SU-DHL-6 (cell line): ENCODE measurements around the gene YTHDF1.

Source experiments
- H2AFZ ChIP-seq: fragments of 200-600 bp; sonication (generic); 2 replicates; pipeline ENCODE4 v1.6.1; 2014; ENCODE audit warnings: low read depth, mild to moderate bottlenecking, moderate library complexity, mixed read lengths, antibody characterized with exemption, low read length; ENCODE audit not compliant: severe bottlenecking
- H3F3A ChIP-seq: fragments of 200-600 bp; shearing (Covaris generic); 2 replicates; pipeline ENCODE4 v1.6.0; 2016; ENCODE audit warnings: antibody characterized with exemption, mild to moderate bottlenecking; ENCODE audit not compliant: insufficient read depth
- H3K27ac ChIP-seq: fragments of 200-600 bp; sonication (generic); 2 replicates; pipeline ENCODE4 v1.5.1; 2016; ENCODE audit warnings: low read depth, mild to moderate bottlenecking, low read length, moderate library complexity, mixed read lengths
- H3K27me3 ChIP-seq: fragments of 200-600 bp; sonication (generic), shearing (Covaris generic); 2 replicates; pipeline ENCODE4 v1.6.0; 2014; ENCODE audit warnings: mild to moderate bottlenecking, low read length
- H3K36me3 ChIP-seq: fragments of 200-600 bp; sonication (generic); 2 replicates; pipeline ENCODE4 v1.6.1; 2014; ENCODE audit warnings: mild to moderate bottlenecking, low read length, mixed read lengths
- H3K4me2 ChIP-seq: fragments of 300-600, 200-600 bp; shearing (Covaris generic), sonication (generic); 2 replicates; pipeline ENCODE4 v1.6.0; 2014; ENCODE audit warnings: low read length, low read depth, mild to moderate bottlenecking; ENCODE audit not compliant: poor library complexity, severe bottlenecking
- H3K4me3 ChIP-seq: fragments of 200-600 bp; sonication (generic); 2 replicates; pipeline ENCODE4 v1.5.1; 2014; ENCODE audit warnings: antibody characterized with exemption, low read length, mild to moderate bottlenecking, mixed read lengths; ENCODE audit not compliant: insufficient read depth, poor library complexity, severe bottlenecking
- H3K79me2 ChIP-seq: fragments of 200-600 bp; sonication (generic); 2 replicates; pipeline ENCODE4 v1.6.1; 2014; ENCODE audit warnings: mild to moderate bottlenecking, low read length, moderate library complexity; ENCODE audit not compliant: insufficient read depth
- H3K9ac ChIP-seq: fragments of 200-600 bp; sonication (generic); 2 replicates; pipeline ENCODE4 v1.7.0; 2014; ENCODE audit warnings: mild to moderate bottlenecking, low read length
- H3K9me2 ChIP-seq: fragments of 200-600 bp; sonication (generic); replicated peaks from 2 replicates; pipeline ENCODE4 v1.6.1; 2014; ENCODE audit warnings: low read length; ENCODE audit not compliant: insufficient read depth
- H3K9me3 ChIP-seq: fragments of 200-600 bp; sonication (generic); 2 replicates; pipeline ENCODE4 v1.6.1; 2014; ENCODE audit warnings: low read length, mixed read lengths; ENCODE audit not compliant: insufficient read depth
- H4K20me1 ChIP-seq: fragments of 200-600 bp; sonication (generic); 2 replicates; pipeline ENCODE4 v1.6.1; 2014; ENCODE audit warnings: low read depth, mild to moderate bottlenecking, antibody characterized with exemption, low read length, moderate library complexity, mixed read lengths
- CTCF ChIP-seq: fragments of 200-600 bp; sonication (generic); IDR thresholded peaks from one replicate; pipeline ENCODE4 v1.5.1; 2017; ENCODE audit warnings: antibody characterized with exemption, mild to moderate bottlenecking, low read length, moderate library complexity; ENCODE audit not compliant: insufficient read depth, poor library complexity, severe bottlenecking
- EZH2phosphoT487 ChIP-seq: fragments of 200-600 bp; sonication (generic), shearing (Covaris generic); conservative IDR thresholded peaks from 2 replicates; pipeline ENCODE4 v1.6.1; 2018; ENCODE audit warnings: mild to moderate bottlenecking, antibody characterized with exemption, low read length, moderate library complexity, mixed read lengths

Gene YTHDF1

GRCh38 chr20:63228806-63229205 is 12.9 kb upstream of the YTHDF1 start:
- no peak overlapping the region for H3K9ac ChIP-seq
- H3K27ac ChIP-seq = no peak overlapping the region
- H3K27me3 ChIP-seq = no peaks in the 10 kb centered on the region
- no peaks in the 10 kb centered on the region for H4K20me1 ChIP-seq
- no peaks in the 10 kb centered on the region for H3K36me3 ChIP-seq
- no peak overlapping the region for H3K4me3 ChIP-seq
- H3F3A ChIP-seq = no peaks in the 10 kb centered on the region
- no peaks in the 10 kb centered on the region for H3K9me3 ChIP-seq
- no peaks in the 10 kb centered on the region for H3K9me2 ChIP-seq
- H2AFZ ChIP-seq = no peak overlapping the region
- no peaks in the 10 kb centered on the region for H3K79me2 ChIP-seq
- TF ChIP-seq CTCF = no peak
- TF ChIP-seq EZH2phosphoT487 = no peak
- H3K4me2 ChIP-seq = no peak overlapping the region

GRCh38 chr20:63227260-63227659 is 11.3 kb upstream of the YTHDF1 start:
- Histone ChIP-seq H3K4me2 (no peak overlapping the region), H3K27me3 (no peaks in the 10 kb centered on the region), H3K79me2 (no peaks in the 10 kb centered on the region), H3F3A (no peaks in the 10 kb centered on the region), H2AFZ (no peak overlapping the region), H3K27ac (no peak overlapping the region), H4K20me1 (no peaks in the 10 kb centered on the region), H3K9ac (no peak overlapping the region), H3K36me3 (no peaks in the 10 kb centered on the region), H3K9me3 (no peaks in the 10 kb centered on the region), H3K9me2 (no peaks in the 10 kb centered on the region), H3K4me3 (no peak overlapping the region)
- TF ChIP-seq EZH2phosphoT487 = no peak

GRCh38 chr20:63226042-63226943 is 10.4 kb upstream of the YTHDF1 start:
- Histone ChIP-seq H3K4me3 (no peak overlapping the region), H3K9me2 (no peaks in the 10 kb centered on the region), H2AFZ (no peak overlapping the region), H3K27me3 (no peaks in the 10 kb centered on the region), H4K20me1 (no peaks in the 10 kb centered on the region), H3K9ac (no peak overlapping the region), H3K36me3 (no peaks in the 10 kb centered on the region), H3K79me2 (no peaks in the 10 kb centered on the region), H3F3A (no peaks in the 10 kb centered on the region), H3K4me2 (no peak overlapping the region), H3K27ac (no peak overlapping the region), H3K9me3 (no peaks in the 10 kb centered on the region)
- TF ChIP-seq CTCF = no peak
- no peak for TF ChIP-seq EZH2phosphoT487

GRCh38 chr20:63225082-63225454 is 9.1 kb upstream of the YTHDF1 start:
- no peaks in the 10 kb centered on the region for H3F3A ChIP-seq
- no peaks in the 10 kb centered on the region for H3K9me2 ChIP-seq
- no peak overlapping the region for H3K4me2 ChIP-seq
- no peak overlapping the region for H3K4me3 ChIP-seq
- TF ChIP-seq EZH2phosphoT487 (no peak), CTCF (no peak)
- no peak overlapping the region for H3K27ac ChIP-seq
- no peaks in the 10 kb centered on the region for H3K9me3 ChIP-seq
- no peak overlapping the region for H3K9ac ChIP-seq
- no peaks in the 10 kb centered on the region for H4K20me1 ChIP-seq
- H3K36me3 ChIP-seq = no peaks in the 10 kb centered on the region
- H3K27me3 ChIP-seq = no peaks in the 10 kb centered on the region
- H3K79me2 ChIP-seq = no peaks in the 10 kb centered on the region
- H2AFZ ChIP-seq = no peak overlapping the region
